ENCODE measurements around the gene RUNX1.

Gene RUNX1

DNA sequence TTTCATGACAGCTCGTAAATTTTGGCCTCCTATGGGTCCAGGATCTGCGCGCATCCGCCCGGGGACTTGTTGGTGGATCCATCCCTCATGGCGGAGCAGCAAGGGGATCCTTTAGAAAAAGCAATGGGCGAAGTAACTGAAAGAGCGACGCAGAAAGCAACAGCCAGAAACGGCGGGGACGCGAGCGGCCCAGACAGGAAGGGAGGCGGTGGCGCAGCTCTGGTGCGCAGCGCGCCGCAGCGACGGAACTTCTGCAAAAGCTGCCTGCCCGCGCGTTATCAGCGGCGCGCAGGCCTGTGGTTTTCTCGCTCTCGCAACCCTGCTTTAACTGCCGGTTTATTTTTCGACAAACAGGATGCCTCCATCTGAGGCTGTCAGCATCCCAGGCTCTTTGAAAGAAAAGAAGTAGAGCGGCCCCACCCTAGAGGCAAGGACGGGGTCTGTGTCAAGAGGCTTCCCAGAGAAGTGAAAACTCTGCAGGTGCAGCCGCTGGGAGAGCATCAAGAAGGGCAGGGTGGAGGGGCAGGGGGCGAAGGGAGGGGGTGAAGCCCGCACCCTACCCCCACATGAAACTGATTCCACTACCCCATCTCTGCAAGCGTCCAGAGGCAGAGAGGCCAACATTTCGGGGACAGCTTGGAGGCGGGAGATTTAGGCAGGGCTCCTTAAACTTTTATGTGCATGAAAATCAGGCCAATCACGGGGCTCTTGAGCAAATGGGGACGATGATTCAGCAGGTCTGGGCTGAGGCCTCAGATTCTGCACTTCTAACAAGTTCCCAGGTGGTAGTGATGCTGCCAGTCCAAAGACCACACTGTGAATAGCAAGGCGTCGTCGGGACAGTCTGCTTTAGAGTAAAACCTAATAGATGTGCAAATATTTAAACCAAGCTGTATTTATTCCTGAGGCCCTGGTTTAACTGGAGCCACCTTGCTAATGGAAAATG lies 22.2 kb downstream of the RUNX1 start:
- DNase-seq (ENCODE audit: low read depth): peak; percentile 98
- H3K4me3 ChIP-seq (ENCODE audit: low read depth, low read length): peak overlapping the region; percentile 43
- TF ChIP-seq POLR2A (IDR thresholded peaks at IDR 0.05; ENCODE audit: extremely low read depth, insufficient read length) (peak; percentile 35), MYC (IDR thresholded peaks at IDR 0.05; ENCODE audit: low read depth, low read length) (peak; percentile 86; the same call in 1 of the 2 replicates)
- TF ChIP-seq, protein P1, sequence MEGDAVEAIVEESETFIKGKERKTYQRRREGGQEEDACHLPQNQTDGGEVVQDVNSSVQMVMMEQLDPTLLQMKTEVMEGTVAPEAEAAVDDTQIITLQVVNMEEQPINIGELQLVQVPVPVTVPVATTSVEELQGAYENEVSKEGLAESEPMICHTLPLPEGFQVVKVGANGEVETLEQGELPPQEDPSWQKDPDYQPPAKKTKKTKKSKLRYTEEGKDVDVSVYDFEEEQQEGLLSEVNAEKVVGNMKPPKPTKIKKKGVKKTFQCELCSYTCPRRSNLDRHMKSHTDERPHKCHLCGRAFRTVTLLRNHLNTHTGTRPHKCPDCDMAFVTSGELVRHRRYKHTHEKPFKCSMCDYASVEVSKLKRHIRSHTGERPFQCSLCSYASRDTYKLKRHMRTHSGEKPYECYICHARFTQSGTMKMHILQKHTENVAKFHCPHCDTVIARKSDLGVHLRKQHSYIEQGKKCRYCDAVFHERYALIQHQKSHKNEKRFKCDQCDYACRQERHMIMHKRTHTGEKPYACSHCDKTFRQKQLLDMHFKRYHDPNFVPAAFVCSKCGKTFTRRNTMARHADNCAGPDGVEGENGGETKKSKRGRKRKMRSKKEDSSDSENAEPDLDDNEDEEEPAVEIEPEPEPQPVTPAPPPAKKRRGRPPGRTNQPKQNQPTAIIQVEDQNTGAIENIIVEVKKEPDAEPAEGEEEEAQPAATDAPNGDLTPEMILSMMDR (IDR thresholded peaks at IDR 0.05; ENCODE audit: low read depth, low read length): no peak
- TF ChIP-seq, protein P2, sequence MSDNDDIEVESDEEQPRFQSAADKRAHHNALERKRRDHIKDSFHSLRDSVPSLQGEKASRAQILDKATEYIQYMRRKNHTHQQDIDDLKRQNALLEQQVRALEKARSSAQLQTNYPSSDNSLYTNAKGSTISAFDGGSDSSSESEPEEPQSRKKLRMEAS (IDR thresholded peaks at IDR 0.05; ENCODE audit: low read depth, low read length): peak; percentile 82

DNA sequence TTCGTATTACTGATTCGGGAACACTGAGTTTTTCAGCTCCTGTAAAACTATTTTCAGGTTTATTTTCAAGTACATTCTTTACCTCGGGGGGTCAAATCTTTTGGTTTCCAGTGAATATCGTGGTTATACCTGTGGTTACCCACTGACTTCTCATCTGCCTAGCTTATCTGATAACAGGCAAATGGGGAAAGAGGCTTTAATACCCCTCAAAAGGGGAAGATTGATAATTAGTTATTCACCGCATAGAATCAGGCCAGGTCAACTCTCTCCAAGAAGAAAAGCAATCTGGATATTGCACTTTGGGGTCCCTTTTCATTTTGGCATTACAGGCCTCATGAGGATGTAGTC lies 23.0 kb downstream of the RUNX1 start:
- DNase-seq (ENCODE audit: low read depth): peak; percentile 64
- peak overlapping the region; percentile 19 for H3K4me3 ChIP-seq (ENCODE audit: low read depth, low read length)
- TF ChIP-seq POLR2A (IDR thresholded peaks at IDR 0.05; ENCODE audit: extremely low read depth, insufficient read length): no peak
- TF ChIP-seq, protein P1 (IDR thresholded peaks at IDR 0.05; ENCODE audit: low read depth, low read length): no peak
- TF ChIP-seq MYC (IDR thresholded peaks at IDR 0.05; ENCODE audit: low read depth, low read length): no peak
- TF ChIP-seq, protein P2 (IDR thresholded peaks at IDR 0.05; ENCODE audit: low read depth, low read length): no peak

DNA sequence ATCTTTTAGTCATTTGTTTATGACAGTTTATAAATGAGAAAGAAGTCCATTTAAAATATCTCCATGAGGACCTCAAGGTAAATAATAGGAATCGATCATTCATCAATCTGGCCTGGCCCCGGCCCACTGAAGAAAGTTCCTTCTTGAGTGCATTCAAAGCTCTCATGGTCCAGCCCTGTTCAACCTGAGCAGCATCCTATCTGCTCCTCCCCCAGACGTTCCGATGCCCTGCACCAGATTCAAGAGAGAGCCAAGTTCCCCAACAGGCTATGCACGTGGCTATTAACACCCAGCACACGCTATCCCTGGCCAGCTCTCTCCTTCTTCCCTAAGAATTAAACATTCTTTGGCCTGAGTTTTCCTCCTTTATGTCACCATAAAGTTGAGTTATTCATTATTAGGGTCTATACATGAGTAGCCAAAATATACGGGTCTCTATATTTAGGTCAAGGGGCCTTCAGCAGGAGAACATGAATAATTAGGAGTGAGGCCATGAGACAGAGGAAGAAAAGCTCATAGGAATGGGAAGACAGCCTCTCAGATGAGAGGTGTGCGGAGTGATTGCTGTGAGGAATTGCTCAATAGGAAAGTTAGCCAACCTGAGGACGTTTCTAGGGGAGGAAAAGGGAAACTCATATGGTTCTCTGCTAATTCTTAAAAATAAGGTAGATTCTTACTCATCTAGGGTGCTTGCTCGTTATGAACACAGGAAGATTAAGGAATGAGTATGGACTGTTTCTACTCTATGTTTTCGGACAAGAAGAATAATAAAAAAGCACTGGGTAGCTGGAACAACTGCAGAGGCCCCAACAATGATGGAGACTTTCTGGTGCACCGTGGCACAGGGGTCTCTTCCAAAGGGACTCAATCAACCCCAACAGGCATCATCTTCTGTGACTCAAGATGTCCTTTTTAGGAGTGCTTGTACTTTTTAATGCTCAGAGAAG lies 23.6 kb downstream of the RUNX1 start:
- DNase-seq (ENCODE audit: low read depth): peak; percentile 62
- peak overlapping the region; percentile 19 for H3K4me3 ChIP-seq (ENCODE audit: low read depth, low read length)
- TF ChIP-seq, protein P1 (IDR thresholded peaks at IDR 0.05; ENCODE audit: low read depth, low read length): no peak
- TF ChIP-seq POLR2A (IDR thresholded peaks at IDR 0.05; ENCODE audit: extremely low read depth, insufficient read length) (no peak), MYC (IDR thresholded peaks at IDR 0.05; ENCODE audit: low read depth, low read length) (0 out of 2 replicates have a peak, but pooled peaks have one; percentile 29)
- TF ChIP-seq, protein P2 (IDR thresholded peaks at IDR 0.05; ENCODE audit: low read depth, low read length): no peak

DNA sequence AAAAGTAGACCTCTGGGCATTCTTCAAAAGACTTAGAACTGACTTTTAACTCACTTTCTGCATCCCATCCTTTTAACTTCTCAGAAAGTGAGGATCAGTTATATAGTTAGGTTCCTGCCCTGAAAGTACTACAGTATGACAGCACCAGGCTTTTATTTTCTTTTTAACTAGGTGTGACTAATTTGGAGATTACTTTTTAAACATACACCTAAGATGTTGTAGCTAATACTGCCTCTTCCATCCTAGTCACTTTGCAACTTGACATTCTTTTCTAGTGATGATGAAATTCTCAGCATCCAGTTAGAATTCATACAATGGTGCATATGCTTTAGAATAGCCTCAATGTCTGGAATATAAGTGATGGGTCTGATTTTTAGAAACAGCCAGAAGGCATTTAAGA lies 24.6 kb downstream of the RUNX1 start:
- no peak overlapping the region for H3K4me3 ChIP-seq (ENCODE audit: low read depth, low read length)
- no peak for DNase-seq (ENCODE audit: low read depth)
- TF ChIP-seq MYC (IDR thresholded peaks at IDR 0.05; ENCODE audit: low read depth, low read length): no peak

DNA sequence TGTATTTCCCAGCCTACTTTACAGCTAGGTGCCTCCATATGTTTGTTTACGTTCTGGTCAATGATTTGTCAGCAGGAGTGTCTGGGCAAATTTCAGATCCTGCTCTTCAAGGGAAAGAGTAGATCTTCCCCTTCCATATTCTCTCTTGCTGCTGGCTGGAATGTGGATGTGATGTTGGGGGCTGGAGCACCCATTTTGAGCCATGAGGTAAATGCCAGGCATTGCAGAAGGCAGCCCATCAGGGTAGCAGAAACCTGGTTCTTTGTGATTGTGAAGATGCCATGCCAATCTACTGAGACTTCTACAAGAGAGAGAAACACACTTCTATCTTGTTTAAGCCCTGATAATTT lies 25.1 kb downstream of the RUNX1 start:
- no peak for DNase-seq (ENCODE audit: low read depth)
- no peak for TF ChIP-seq POLR2A (IDR thresholded peaks at IDR 0.05; ENCODE audit: extremely low read depth, insufficient read length)
- H3K4me3 ChIP-seq (ENCODE audit: low read depth, low read length): no peak overlapping the region

DNA sequence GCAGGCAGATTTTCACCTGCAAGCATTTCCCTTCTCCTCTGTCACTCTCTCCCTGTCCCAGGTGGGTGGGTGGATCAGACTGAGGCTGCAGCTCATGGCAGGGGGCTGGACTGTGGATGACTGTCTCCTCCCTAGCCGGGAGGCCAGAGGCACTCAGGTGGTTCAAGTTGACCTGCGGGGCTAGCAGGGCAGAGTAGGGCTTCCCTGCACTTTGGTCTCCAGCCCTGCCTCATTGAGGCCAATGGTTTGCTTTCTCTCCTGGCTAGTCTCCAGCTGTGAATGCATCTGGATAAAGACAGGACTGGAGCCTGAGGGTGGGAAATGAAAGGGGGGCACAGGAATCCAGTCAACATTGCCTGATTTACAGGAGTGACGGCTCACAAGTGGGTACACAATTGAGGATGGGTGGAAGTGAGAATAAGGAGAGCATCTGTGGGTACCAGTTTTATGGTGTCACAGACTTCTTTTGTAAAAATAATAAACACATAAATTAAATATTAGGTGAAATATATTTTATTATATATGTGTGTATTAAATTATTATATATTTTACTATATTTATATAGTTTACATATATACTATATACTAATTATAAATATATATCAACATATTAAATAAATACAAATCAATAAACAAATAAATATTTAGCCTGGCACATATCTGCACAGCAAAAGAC lies 25.6 kb downstream of the RUNX1 start:
- TF ChIP-seq, protein P1 (IDR thresholded peaks at IDR 0.05; ENCODE audit: low read depth, low read length): no peak
- TF ChIP-seq MYC (IDR thresholded peaks at IDR 0.05; ENCODE audit: low read depth, low read length): no peak
- TF ChIP-seq, protein P2 (IDR thresholded peaks at IDR 0.05; ENCODE audit: low read depth, low read length): no peak
- no peak for TF ChIP-seq POLR2A (IDR thresholded peaks at IDR 0.05; ENCODE audit: extremely low read depth, insufficient read length)

More for the DNA sequence above, 25.6 kb downstream of the RUNX1 start:
- no peak for DNase-seq (ENCODE audit: low read depth)
- no peak overlapping the region for H3K4me3 ChIP-seq (ENCODE audit: low read depth, low read length)
